ENCODE measurements around the gene SH3GL2. TPM values are rescaled to one million over a fixed set of nuclear protein-coding genes. Genes with fewer than 3 reads are reported as not detected.

The SH3GL2 gene
- total and polyA plus RNA-seq, 2 donors (not counting 3 experiments of a cell fraction or from before 2014, with no cell fraction given) = 0.12 TPM; not detected in 1

GRCh38 chr9:17665450-17665849, 86.6 kb downstream of the SH3GL2 start:
- dilution Hi-C loops (cut with MboI; ENCODE audit: extremely low pct_ligation_motif_present, low sequenced_read_pairs) (no loop called here), intact Hi-C loops (cut with micrococcal nuclease) (no loop called here)
- H3K36me3 ChIP-seq (ENCODE audit: control insufficient read depth in 2 of 2, extremely low read depth in 1 of 2, insufficient read depth in 2 of 2, low read length in 2 of 2) = no peaks in the 10 kb centered on the region
- no peaks in the 10 kb centered on the region for H3K4me1 ChIP-seq (ENCODE audit: control insufficient read depth, extremely low read depth, insufficient read depth, low read length)
- peak; percentile 19 for TF ChIP-seq JUN (IDR thresholded peaks at IDR 0.05; ENCODE audit: borderline replicate concordance, insufficient read depth, insufficient read length, low read depth)
- no peak for TF ChIP-seq POLR2A (IDR thresholded peaks at IDR 0.05; ENCODE audit: low read depth, low read length)
- H3K4me2 ChIP-seq (ENCODE audit: insufficient read depth, low read length) = no peak overlapping the region
- no peaks in the 10 kb centered on the region for H4K20me1 ChIP-seq (replicated peaks; ENCODE audit: control insufficient read depth, extremely low read depth, insufficient read depth, low read length)
- no peak overlapping the region for H2AFZ ChIP-seq (ENCODE audit: low read depth, low read length)
- H3K27ac ChIP-seq (ENCODE audit: insufficient read depth, low read depth, low read length) = no peak overlapping the region
- H3K9ac ChIP-seq (replicated peaks; ENCODE audit: extremely low read depth, insufficient read depth, low read length) = no peak overlapping the region
- no peaks in the 10 kb centered on the region for H3K79me2 ChIP-seq (ENCODE audit: control insufficient read depth, insufficient read depth, low read length)
- H3K4me3 ChIP-seq (replicated peaks in 1 of 3; ENCODE audit: insufficient read depth in 1 of 3, low read depth in 1 of 3, low read length in 3 of 3) = no peak overlapping the region
- H3K9me3 ChIP-seq (replicated peaks; ENCODE audit: control insufficient read depth, insufficient read depth, low read length) = no peaks in the 10 kb centered on the region
- H3K27me3 ChIP-seq (ENCODE audit: control insufficient read depth in 2 of 2, insufficient read depth in 2 of 2, low read length in 2 of 2) = no peaks in the 10 kb centered on the region
- no TSS peak for BruUV-seq (replicated peaks)
- ChIA-PET CTCF (no interaction called here), POLR2A (no interaction called here)
- FAIRE-seq = no peak
- DNase-seq (ENCODE audit: low read depth, low spot score) = no peak
- H3K9me1 ChIP-seq (replicated peaks; ENCODE audit: control insufficient read depth, extremely low read depth, insufficient read depth, low read length) = no peaks in the 10 kb centered on the region

- no peak overlapping the region for H3K27ac ChIP-seq (ENCODE audit: insufficient read depth, low read depth, low read length)
- no peaks in the 10 kb centered on the region for H3K79me2 ChIP-seq (ENCODE audit: control insufficient read depth, insufficient read depth, low read length)
- CTCF ChIA-PET = no interaction called here
- H3K9me1 ChIP-seq (replicated peaks; ENCODE audit: control insufficient read depth, extremely low read depth, insufficient read depth, low read length) = no peaks in the 10 kb centered on the region
- FAIRE-seq (no peak), DNase-seq (ENCODE audit: low read depth, low spot score) (no peak)
- H3K9ac ChIP-seq (replicated peaks; ENCODE audit: extremely low read depth, insufficient read depth, low read length) = no peak overlapping the region
- H2AFZ ChIP-seq (ENCODE audit: low read depth, low read length) = no peak overlapping the region
- no peak overlapping the region for H3K4me3 ChIP-seq (replicated peaks in 1 of 3; ENCODE audit: insufficient read depth in 1 of 3, low read depth in 1 of 3, low read length in 3 of 3)
- intact Hi-C loops (cut with micrococcal nuclease) = no loop called here
- H3K9me3 ChIP-seq (replicated peaks; ENCODE audit: control insufficient read depth, insufficient read depth, low read length) = no peaks in the 10 kb centered on the region
- POLR2A ChIA-PET = no interaction called here
- dilution Hi-C loops (cut with MboI; ENCODE audit: extremely low pct_ligation_motif_present, low sequenced_read_pairs) = no loop called here
- H3K36me3 ChIP-seq (ENCODE audit: control insufficient read depth in 2 of 2, extremely low read depth in 1 of 2, insufficient read depth in 2 of 2, low read length in 2 of 2) = no peaks in the 10 kb centered on the region
- no TSS peak for BruUV-seq (replicated peaks)
- H3K4me2 ChIP-seq (ENCODE audit: insufficient read depth, low read length) = no peak overlapping the region
- no peak for TF ChIP-seq POLR2AphosphoS5 (IDR thresholded peaks at IDR 0.05; ENCODE audit: insufficient read depth, low read depth, low read length)
- no peak for TF ChIP-seq MAX (IDR thresholded peaks at IDR 0.05; ENCODE audit: insufficient read depth, insufficient read length)
- TF ChIP-seq MYC (IDR thresholded peaks at IDR 0.05; ENCODE audit: low read depth, low read length) = no peak
- no peak for TF ChIP-seq POLR2A (IDR thresholded peaks at IDR 0.05; ENCODE audit: low read depth, low read length)
- TF ChIP-seq GATA2 (IDR thresholded peaks at IDR 0.05; ENCODE audit: insufficient read depth, insufficient read length, low read depth, low read length) = no peak
- TF ChIP-seq CTCF (IDR thresholded peaks at IDR 0.05; ENCODE audit: extremely low read depth in 1 of 2, insufficient read depth in 1 of 2, low read depth in 1 of 2, low read length in 2 of 2) = no peak
- TF ChIP-seq FOS (IDR thresholded peaks at IDR 0.05; ENCODE audit: borderline replicate concordance, insufficient read depth, low read length) = no peak
- no peak for TF ChIP-seq EZH2 (IDR thresholded peaks at IDR 0.05; ENCODE audit: borderline replicate concordance, low read depth, low read length, severe bottlenecking)
- no peak for TF ChIP-seq JUN (IDR thresholded peaks at IDR 0.05; ENCODE audit: borderline replicate concordance, insufficient read depth, insufficient read length, low read depth)
- no peaks in the 10 kb centered on the region for H3K27me3 ChIP-seq (ENCODE audit: control insufficient read depth in 2 of 2, insufficient read depth in 2 of 2, low read length in 2 of 2)
- no peaks in the 10 kb centered on the region for H4K20me1 ChIP-seq (replicated peaks; ENCODE audit: control insufficient read depth, extremely low read depth, insufficient read depth, low read length)
- H3K4me1 ChIP-seq (ENCODE audit: control insufficient read depth, extremely low read depth, insufficient read depth, low read length) = no peaks in the 10 kb centered on the region
Measured at GRCh38 chr9:17669206-17669605, 90.3 kb downstream of the SH3GL2 start.
